K562 (cell line): ENCODE results near the gene SDCCAG8. TPM values are rescaled to one million over a fixed set of nuclear protein-coding genes. Genes with fewer than 3 reads are reported as not detected.

ENCODE experiments used
- ASH1L ChIP-seq: fragments of 450-650 bp; IDR thresholded peaks from 2 replicates; pipeline ENCODE4 v1.6.1; 2018; ENCODE audit warnings: borderline replicate concordance, mild to moderate bottlenecking, low read depth; ENCODE audit not compliant: partially characterized antibody
- CBX2 ChIP-seq: fragments of 200-600 bp; sonication (generic); IDR thresholded peaks from one replicate; pipeline ENCODE4 v1.6.1; 2012; ENCODE audit warnings: mild to moderate bottlenecking, low read length, inconsistent platforms; ENCODE audit not compliant: insufficient read depth, poor library complexity, severe bottlenecking
- CREM ChIP-seq: IDR thresholded peaks from 2 replicates; pipeline ENCODE4 v1.6.1; 2014; ENCODE audit warnings: antibody characterized with exemption, low read depth
- CXXC5 ChIP-seq: fragments of 250-450 bp; sonication (Bioruptor Pico); IDR thresholded peaks from 2 replicates; pipeline ENCODE4 v1.8.0; 2022; ENCODE audit warnings: inconsistent platforms, mild to moderate bottlenecking, moderate library complexity
- EGR1 ChIP-seq: fragments of 450-650 bp; conservative IDR thresholded peaks from 2 replicates; pipeline ENCODE4 v1.6.1; 2017; ENCODE audit warnings: mild to moderate bottlenecking
- EHMT2 ChIP-seq: fragments of 450-650 bp; IDR thresholded peaks from 2 replicates; pipeline ENCODE4 v1.6.1; 2018; ENCODE audit warnings: antibody characterized with exemption
- ELK1 ChIP-seq: sonication (generic); formaldehyde crosslinking; IDR thresholded peaks from 2 replicates; pipeline ENCODE4 v1.8.1; 2022; ENCODE audit warnings: missing genetic modification reagents
- ERF ChIP-seq: fragments of 450-650 bp; formaldehyde crosslinking; IDR thresholded peaks from 2 replicates; pipeline ENCODE4 v1.4.0; 2020; ENCODE audit warnings: mild to moderate bottlenecking, mixed read lengths
- ETV6 ChIP-seq, 3 experiments: fragments of 150-350 bp in 1 of 3; sonication (generic) in 1 of 3; formaldehyde crosslinking in 1 of 3; IDR thresholded peaks; 2 replicates each; pipeline versions ENCODE4 v1.6.1 to v1.8.0; 2014 to 2022; ENCODE audit warnings: borderline replicate concordance in 2 of 3, low read depth in 2 of 3, antibody characterized with exemption in 1 of 3, low read length in 1 of 3, mild to moderate bottlenecking in 1 of 3, missing genetic modification reagents in 1 of 3
- FOXA3 ChIP-seq, 2 experiments: fragments of 450-650 bp in 1 of 2; sonication (generic) in 1 of 2; formaldehyde crosslinking; IDR thresholded peaks in 1 of 2; conservative IDR thresholded peaks in 1 of 2; 2 replicates each; pipeline versions ENCODE4 v1.4.0 to v1.8.0; 2020 to 2022; ENCODE audit warnings: mild to moderate bottlenecking in 2 of 2, missing genetic modification reagents in 1 of 2
- IRF2 ChIP-seq: sonication (generic); formaldehyde crosslinking; IDR thresholded peaks from 2 replicates; pipeline ENCODE4 v1.8.1; 2022; ENCODE audit warnings: mild to moderate bottlenecking, missing genetic modification reagents
- KDM2B ChIP-seq: fragments of 250-450 bp; sonication (Bioruptor Pico); IDR thresholded peaks from 2 replicates; pipeline ENCODE4 v1.8.0; 2021; ENCODE audit warnings: mild to moderate bottlenecking, moderate library complexity
- KHSRP ChIP-seq: fragments of 450-650 bp; IDR thresholded peaks from 2 replicates; pipeline ENCODE4 v1.6.1; 2017
- LEF1 ChIP-seq: fragments of 450-650 bp; IDR thresholded peaks from 2 replicates; pipeline ENCODE4 v1.6.1; 2016; ENCODE audit warnings: mild to moderate bottlenecking
- MEF2A ChIP-seq: IDR thresholded peaks from 2 replicates; pipeline ENCODE4 v1.6.1; 2011; ENCODE audit warnings: low read depth, mild to moderate bottlenecking, low read length, moderate library complexity; ENCODE audit not compliant: control insufficient read depth
- NCOA6 ChIP-seq: fragments of 450-650 bp; IDR thresholded peaks from 2 replicates; pipeline ENCODE4 v1.6.1; 2017; ENCODE audit warnings: mild to moderate bottlenecking
- PHF21A ChIP-seq: fragments of 450-650 bp; IDR thresholded peaks from 2 replicates; pipeline ENCODE4 v1.6.1; 2017; ENCODE audit warnings: low read depth, borderline replicate concordance
- POLR2AphosphoS5 ChIP-seq: IDR thresholded peaks from 2 replicates; pipeline ENCODE4 v1.6.1; 2011; ENCODE audit warnings: mild to moderate bottlenecking, low read depth, low read length, moderate library complexity; ENCODE audit not compliant: control insufficient read depth, insufficient read depth
- RBM15 ChIP-seq: fragments of 200-400 bp; formaldehyde crosslinking; IDR thresholded peaks from 2 replicates; pipeline ENCODE4 v1.6.1; 2018; ENCODE audit warnings: mild to moderate bottlenecking, low read length, moderate library complexity; ENCODE audit not compliant: insufficient read depth
- SLC30A9 ChIP-seq: fragments of 250-450 bp; sonication (Bioruptor Pico); IDR thresholded peaks from 2 replicates; pipeline ENCODE4 v1.8.0; 2022; ENCODE audit warnings: mild to moderate bottlenecking, moderate library complexity
- SMARCC2 ChIP-seq: fragments of 450-650 bp; IDR thresholded peaks from 2 replicates; pipeline ENCODE4 v1.6.1; 2017; ENCODE audit warnings: antibody characterized with exemption, moderate library complexity, mild to moderate bottlenecking, low read depth
- SRSF9 ChIP-seq: fragments of 200-400 bp; formaldehyde crosslinking; IDR thresholded peaks from 2 replicates; pipeline ENCODE4 v1.6.1; 2017; ENCODE audit warnings: low read depth, low read length, borderline replicate concordance
- TRIM28 ChIP-seq: fragments of 450-650 bp; IDR thresholded peaks from 2 replicates; pipeline ENCODE4 v1.6.1; 2017
- VEZF1 ChIP-seq: fragments of 200-800 bp; sonication (Bioruptor generic); IDR thresholded peaks from 2 replicates; pipeline ENCODE4 v1.6.1; 2017; ENCODE audit warnings: missing genetic modification characterization, missing compliant biosample characterization
- ZC3H11A ChIP-seq: IDR thresholded peaks from 2 replicates; pipeline ENCODE4 v1.6.1; 2012; ENCODE audit warnings: low read depth, low read length, improper control_type of control experiment
- ZFPM2 ChIP-seq: fragments of 250-450 bp; sonication (Bioruptor Pico); IDR thresholded peaks from 2 replicates; pipeline ENCODE4 v1.5.1; 2022; ENCODE audit warnings: mild to moderate bottlenecking
- ZKSCAN3 ChIP-seq: fragments of 250-450 bp; sonication (Bioruptor Pico); IDR thresholded peaks from 2 replicates; pipeline ENCODE4 v1.4.0; 2020
- ZNF165 ChIP-seq: fragments of 250-450 bp; sonication (Bioruptor Pico); IDR thresholded peaks from 2 replicates; pipeline ENCODE4 v1.4.0; 2020; ENCODE audit warnings: borderline replicate concordance
- ZNF584 ChIP-seq: fragments of 200-800 bp; sonication (Bioruptor generic); IDR thresholded peaks from 2 replicates; pipeline ENCODE4 v1.6.1; 2016; ENCODE audit warnings: low read depth, mild to moderate bottlenecking, missing genetic modification characterization, missing compliant biosample characterization
- polyA plus RNA-seq, 8 experiments: library from polyadenylated mRNA; depleted of rRNA in 4 of 8; stranded (reverse) in 5 of 8; unstranded in 3 of 8; fragments of >200 nt; fragmentation: Nextera tagmentation in 2 of 8; fragmentation: Illumina TruSeq in 1 of 8; extraction: Ambion mirVana in 2 of 8; extraction: Trizol in 1 of 8; gene quantifications; 2 replicates each; pipeline versions ENCODE4 v1.2.1 to v1.2.3, GENCODE V29; 2011 to 2014; ENCODE audit warnings: inconsistent platforms in 1 of 8, missing spikeins in 1 of 8
- total RNA-seq, 7 experiments: library from RNA; depleted of rRNA in 6 of 7; stranded (reverse); fragments of >200 nt in 6 of 7; fragmentation: Illumina TruSeq in 2 of 7; extraction: Trizol in 2 of 7; gene quantifications; 2 replicates each; pipeline versions ENCODE4 v1.2.1 to v1.2.3, GENCODE V29; 2011 to 2021; ENCODE audit warnings: low replicate concordance in 1 of 7

Gene SDCCAG8
- total and polyA plus RNA-seq, 9 of the 15 experiments (the other 6 are each of a cell fraction or from before 2014, with no cell fraction given), result 17.9 to 36.7 (median 25.4) TPM

- TF ChIP-seq IRF2 (CRISPR knock-in tag) (no peak), MEF2A (no peak), ZKSCAN3 (no peak), ZC3H11A (no peak), EHMT2 (no peak), KHSRP (no peak), SMARCC2 (no peak), ZFPM2 (no peak), CXXC5 (CRISPR knock-in tag) (0 out of 2 replicates have a peak, but pooled peaks have one; percentile 37), PHF21A (no peak), VEZF1 (CRISPR knock-in tag) (no peak), POLR2AphosphoS5 (no peak), SRSF9 (no peak), ZNF165 (CRISPR knock-in tag) (no peak), FOXA3 (CRISPR knock-in tag; conservative IDR thresholded peaks at IDR 0.05 in 1 of 2, IDR thresholded peaks at IDR 0.05 in 1 of 2) (peak; percentile 80 to 99; a peak in 3 of 4 replicates), CREM (peak; percentile 41; the same call in 1 of the 2 replicates), ERF (CRISPR knock-in tag) (no peak), ELK1 (CRISPR knock-in tag) (no peak), NCOA6 (no peak), RBM15 (no peak), TRIM28 (no peak), EGR1 (peak; percentile 75), ASH1L (no peak), SLC30A9 (CRISPR knock-in tag) (no peak), CBX2 (no peak), ETV6 (IDR thresholded peaks at IDR 0.05; ENCODE audit: borderline replicate concordance in 1 of 2, low read depth in 2 of 2, low read length in 1 of 2) (no peak), ETV6 (CRISPR knock-in tag; IDR thresholded peaks at IDR 0.05; ENCODE audit: borderline replicate concordance) (no peak), LEF1 (no peak), ZNF584 (0 out of 2 replicates have a peak, but pooled peaks have one; percentile 35), KDM2B (CRISPR knock-in tag) (no peak)
These were observed 250.3 kb downstream of the SDCCAG8 start (continued) for GRCh38 chr1:243505986-243506689.
